ENCODE data around the gene DEAF1. TPM values are rescaled to one million over a fixed set of nuclear protein-coding genes. Genes with fewer than 3 reads are reported as not detected.

The DEAF1 gene
- total and polyA plus RNA-seq, 2 donors (not counting 3 experiments of a cell fraction or from before 2014, with no cell fraction given): 43.6 to 55.7 TPM

- H3K79me2 ChIP-seq (ENCODE audit: control insufficient read depth, insufficient read depth, low read length): no peaks in the 10 kb centered on the region
- DNase-seq (ENCODE audit: low read depth, low spot score) (no peak), FAIRE-seq (no peak)
- TF ChIP-seq FOS (IDR thresholded peaks at IDR 0.05; ENCODE audit: borderline replicate concordance, insufficient read depth, low read length) (no peak), POLR2A (IDR thresholded peaks at IDR 0.05; ENCODE audit: low read depth, low read length) (no peak), CTCF (IDR thresholded peaks at IDR 0.05; ENCODE audit: extremely low read depth in 1 of 2, insufficient read depth in 1 of 2, low read depth in 1 of 2, low read length in 2 of 2) (no peak)
- ChIA-PET POLR2A (no interaction called here), CTCF (no interaction called here)
- no TSS peak for BruUV-seq (replicated peaks)
- H3K4me2 ChIP-seq (ENCODE audit: insufficient read depth, low read length): no peak overlapping the region
- H3K9me3 ChIP-seq (replicated peaks; ENCODE audit: control insufficient read depth, insufficient read depth, low read length): no peaks in the 10 kb centered on the region
- no peaks in the 10 kb centered on the region for H3K36me3 ChIP-seq (ENCODE audit: control insufficient read depth in 2 of 2, extremely low read depth in 1 of 2, insufficient read depth in 2 of 2, low read length in 2 of 2)
- dilution Hi-C loops (cut with MboI; ENCODE audit: extremely low pct_ligation_motif_present, low sequenced_read_pairs) (no loop called here), intact Hi-C loops (cut with micrococcal nuclease) (no loop called here)
- H4K20me1 ChIP-seq (replicated peaks; ENCODE audit: control insufficient read depth, extremely low read depth, insufficient read depth, low read length): no peaks in the 10 kb centered on the region
- no peaks in the 10 kb centered on the region for H3K9me1 ChIP-seq (replicated peaks; ENCODE audit: control insufficient read depth, extremely low read depth, insufficient read depth, low read length)
- H3K27ac ChIP-seq (ENCODE audit: insufficient read depth, low read depth, low read length): no peak overlapping the region
- no peak overlapping the region for H2AFZ ChIP-seq (ENCODE audit: low read depth, low read length)
- H3K4me3 ChIP-seq (replicated peaks in 1 of 3; ENCODE audit: insufficient read depth in 1 of 3, low read depth in 1 of 3, low read length in 3 of 3): no peak overlapping the region
- no peak overlapping the region for H3K9ac ChIP-seq (replicated peaks; ENCODE audit: extremely low read depth, insufficient read depth, low read length)
- H3K4me1 ChIP-seq (ENCODE audit: control insufficient read depth, extremely low read depth, insufficient read depth, low read length): no peaks in the 10 kb centered on the region
- peaks cover 2 to 12% of the 10 kb centered on the region in 2 experiments for H3K27me3 ChIP-seq (ENCODE audit: control insufficient read depth in 2 of 2, insufficient read depth in 2 of 2, low read length in 2 of 2)
These were observed 73.2 kb downstream of the DEAF1 start for GRCh38 chr11:621838-622237.

GRCh38 chr11:620935-621814 is 73.8 kb downstream of the DEAF1 start:
- intact Hi-C loops (cut with micrococcal nuclease) (no loop called here), dilution Hi-C loops (cut with MboI; ENCODE audit: extremely low pct_ligation_motif_present, low sequenced_read_pairs) (no loop called here)
- no TSS peak for BruUV-seq (replicated peaks)
- Histone ChIP-seq H4K20me1 (replicated peaks; ENCODE audit: control insufficient read depth, extremely low read depth, insufficient read depth, low read length) (no peaks in the 10 kb centered on the region), H3K36me3 (ENCODE audit: control insufficient read depth in 2 of 2, extremely low read depth in 1 of 2, insufficient read depth in 2 of 2, low read length in 2 of 2) (no peaks in the 10 kb centered on the region), H3K9me3 (replicated peaks; ENCODE audit: control insufficient read depth, insufficient read depth, low read length) (no peaks in the 10 kb centered on the region), H3K79me2 (ENCODE audit: control insufficient read depth, insufficient read depth, low read length) (no peaks in the 10 kb centered on the region), H2AFZ (ENCODE audit: low read depth, low read length) (no peak overlapping the region), H3K4me2 (ENCODE audit: insufficient read depth, low read length) (no peak overlapping the region), H3K9ac (replicated peaks; ENCODE audit: extremely low read depth, insufficient read depth, low read length) (no peak overlapping the region), H3K9me1 (replicated peaks; ENCODE audit: control insufficient read depth, extremely low read depth, insufficient read depth, low read length) (no peaks in the 10 kb centered on the region), H3K27ac (ENCODE audit: insufficient read depth, low read depth, low read length) (no peak overlapping the region), H3K4me3 (replicated peaks in 1 of 3; ENCODE audit: insufficient read depth in 1 of 3, low read depth in 1 of 3, low read length in 3 of 3) (no peak overlapping the region), H3K4me1 (ENCODE audit: control insufficient read depth, extremely low read depth, insufficient read depth, low read length) (no peaks in the 10 kb centered on the region), H3K27me3 (ENCODE audit: control insufficient read depth in 2 of 2, insufficient read depth in 2 of 2, low read length in 2 of 2) (peaks cover 2 to 7% of the 10 kb centered on the region in 2 experiments)
- TF ChIP-seq CTCF (IDR thresholded peaks at IDR 0.05; ENCODE audit: extremely low read depth in 1 of 2, insufficient read depth in 1 of 2, low read depth in 1 of 2, low read length in 2 of 2): no peak
- no peak for TF ChIP-seq EZH2 (IDR thresholded peaks at IDR 0.05; ENCODE audit: borderline replicate concordance, low read depth, low read length, severe bottlenecking)
- TF ChIP-seq MAX (IDR thresholded peaks at IDR 0.05; ENCODE audit: insufficient read depth, insufficient read length): no peak
- TF ChIP-seq GATA2 (IDR thresholded peaks at IDR 0.05; ENCODE audit: insufficient read depth, insufficient read length, low read depth, low read length): no peak
- no peak for TF ChIP-seq JUN (IDR thresholded peaks at IDR 0.05; ENCODE audit: borderline replicate concordance, insufficient read depth, insufficient read length, low read depth)
- TF ChIP-seq FOS (IDR thresholded peaks at IDR 0.05; ENCODE audit: borderline replicate concordance, insufficient read depth, low read length): no peak
- TF ChIP-seq POLR2A (IDR thresholded peaks at IDR 0.05; ENCODE audit: low read depth, low read length): no peak
- TF ChIP-seq MYC (IDR thresholded peaks at IDR 0.05; ENCODE audit: low read depth, low read length): no peak
- TF ChIP-seq POLR2AphosphoS5 (IDR thresholded peaks at IDR 0.05; ENCODE audit: insufficient read depth, low read depth, low read length): no peak
- FAIRE-seq (no peak), DNase-seq (ENCODE audit: low read depth, low spot score) (no peak)
- ChIA-PET POLR2A (no interaction called here), CTCF (no interaction called here)

Measured in endothelial cell of umbilical vein (primary cell).